Esophagus (tissue), 2 donors: ENCODE measurements around the gene TRIM51. TPM values are rescaled to one million over a fixed set of nuclear protein-coding genes. Genes with fewer than 3 reads are reported as not detected.
"Not testable (repeated sequence)": the region's sequence is repeated elsewhere in the genome, so short reads cannot be mapped to it uniquely, and the experiment has no call there.

Source experiments
- H3K27ac ChIP-seq, 2 donors: one replicate each; pipeline ENCODE4 v1.5.1; 2013; ENCODE audit warnings: low read depth in 2 of 2, mild to moderate bottlenecking in 2 of 2, inconsistent platforms in 1 of 2, low read length in 1 of 2, moderate library complexity in 1 of 2
- H3K27me3 ChIP-seq, 2 donors: one replicate each; pipeline ENCODE4 v1.6.1; 2013; ENCODE audit warnings: low read length in 2 of 2, control low read depth in 1 of 2, mild to moderate bottlenecking in 1 of 2; ENCODE audit not compliant: insufficient read depth in 2 of 2, control insufficient read depth in 1 of 2
- H3K36me3 ChIP-seq, 2 donors: one replicate each; pipeline ENCODE4 v1.6.1; 2013; ENCODE audit warnings: low read length in 1 of 2; ENCODE audit not compliant: control insufficient read depth in 2 of 2, insufficient read depth in 2 of 2
- H3K4me1 ChIP-seq, 2 donors: one replicate each; pipeline ENCODE4 v1.6.1; 2013; ENCODE audit warnings: low read length in 1 of 2; ENCODE audit not compliant: control insufficient read depth in 2 of 2, insufficient read depth in 2 of 2
- H3K4me3 ChIP-seq, 2 donors: one replicate each; pipeline ENCODE4 v1.5.1; 2013; ENCODE audit warnings: low read length in 2 of 2, mild to moderate bottlenecking in 2 of 2, low read depth in 1 of 2, moderate library complexity in 1 of 2
- H3K9me3 ChIP-seq, 2 donors: one replicate each; pipeline ENCODE4 v1.6.1; 2013; ENCODE audit warnings: mild to moderate bottlenecking in 2 of 2, low read depth in 1 of 2, low read length in 1 of 2, moderate library complexity in 1 of 2; ENCODE audit not compliant: control insufficient read depth in 2 of 2, insufficient read depth in 1 of 2
- WGBS, 2 donors: extraction: QIAGEN DNeasy Blood & Tissue Kit; methylation state at CpG; one replicate each; pipeline ENCODE4 v1.1.7; 2013; 5-methylcytosine and 5-hydroxymethylcytosine counted together
- polyA plus RNA-seq, 2 donors: library from polyadenylated mRNA; stranded (reverse); fragments of 200-250 nt; gene quantifications; one replicate each; pipeline ENCODE4 v1.2.3, GENCODE V29; 2013
- donor health status: healthy with polysubstance abuse.
- donor health status: Bipolar disorder and iron deficiency.

The TRIM51 gene
- polyA plus RNA-seq, result not detected

GRCh38 chr11:55882997-55883396, at the start of gene TRIM51:
TRIM51 (plus strand) TSS chr11:55883297; CDS start chr11:55885429, 2,132 bp downstream.
- H3K27ac ChIP-seq, H3K4me1 ChIP-seq, H3K27me3 ChIP-seq, H3K9me3 ChIP-seq, H3K36me3 ChIP-seq, H3K4me3 ChIP-seq: not testable (repeated sequence)
- 63 to 67% methylated on average over 1 of the region's 1 CpG for WGBS, 2 donors

GRCh38 chr11:55838452-55838851, 44.6 kb upstream of the TRIM51 start, which contains the start of gene OR5D16:
OR5D16 (plus strand) TSS chr11:55838752; CDS start chr11:55838752, 0 bp downstream.
- Histone ChIP-seq H3K27me3 (no peaks in the 10 kb centered on the region), H3K27ac (no peak within 1 kb of the TSS), H3K36me3 (no peaks in the 10 kb centered on the region), H3K4me1 (no peaks in the 10 kb centered on the region), H3K9me3 (no peaks in the 10 kb centered on the region), H3K4me3 (no peak within 1 kb of the TSS)
- WGBS, 2 donors, result 24 to 44% methylated on average over 3 of the region's 3 CpGs

GRCh38 chr11:55847453-55847852, 35.6 kb upstream of the TRIM51 start:
- Histone ChIP-seq H3K4me1 (no peaks in the 10 kb centered on the region), H3K9me3 (no peaks in the 10 kb centered on the region), H3K27ac (no peak overlapping the region), H3K4me3 (no peak overlapping the region), H3K36me3 (no peaks in the 10 kb centered on the region), H3K27me3 (no peaks in the 10 kb centered on the region)
- 34 to 38% methylated on average over 2 of the region's 2 CpGs for WGBS, 2 donors

- Histone ChIP-seq H3K36me3 (no peaks in the 10 kb centered on the region), H3K27me3 (no peaks in the 10 kb centered on the region), H3K4me3 (no peak overlapping the region), H3K4me1 (no peaks in the 10 kb centered on the region), H3K9me3 (no peaks in the 10 kb centered on the region), H3K27ac (no peak overlapping the region)
These were observed 34.1 kb upstream of the TRIM51 start for GRCh38 chr11:55849037-55849436.

GRCh38 chr11:55852141-55852540, 31.0 kb upstream of the TRIM51 start:
- H3K27ac ChIP-seq, result no peak overlapping the region
- H3K27me3 ChIP-seq, result no peaks in the 10 kb centered on the region
- H3K9me3 ChIP-seq, result no peaks in the 10 kb centered on the region
- H3K36me3 ChIP-seq, result no peaks in the 10 kb centered on the region
- 80 to 87% methylated on average over 1 of the region's 1 CpG for WGBS, 2 donors
- no peak overlapping the region for H3K4me3 ChIP-seq
- H3K4me1 ChIP-seq, result no peaks in the 10 kb centered on the region

- WGBS, 2 donors, result 17 to 19% methylated on average over 1 of the region's 1 CpG
- Histone ChIP-seq H3K36me3 (no peaks in the 10 kb centered on the region), H3K27me3 (no peaks in the 10 kb centered on the region), H3K4me3 (no peak overlapping the region), H3K4me1 (no peaks in the 10 kb centered on the region), H3K9me3 (no peaks in the 10 kb centered on the region), H3K27ac (no peak overlapping the region)
These were observed 28.4 kb upstream of the TRIM51 start for GRCh38 chr11:55854704-55855103.

GRCh38 chr11:55867354-55867753, 15.7 kb upstream of the TRIM51 start:
- H3K4me3 ChIP-seq, H3K27ac ChIP-seq, H3K36me3 ChIP-seq, H3K4me1 ChIP-seq, H3K9me3 ChIP-seq, H3K27me3 ChIP-seq: not testable (repeated sequence)
- 76 to 87% methylated on average over 4 of the region's 4 CpGs for WGBS, 2 donors

GRCh38 chr11:55872731-55873130, 10.4 kb upstream of the TRIM51 start:
- peaks cover 11 to 12% of the 10 kb centered on the region in 2 donors for H3K9me3 ChIP-seq
- WGBS, 2 donors, result 25 to 26% methylated on average over 32 to 33 of the region's 33 CpGs
- H3K4me3 ChIP-seq, H3K27me3 ChIP-seq, H3K36me3 ChIP-seq, H3K4me1 ChIP-seq, H3K27ac ChIP-seq: not testable (repeated sequence)

- not testable (repeated sequence) for H3K4me3 ChIP-seq, H3K4me1 ChIP-seq, H3K27me3 ChIP-seq, H3K27ac ChIP-seq, H3K36me3 ChIP-seq
- WGBS, 2 donors, result 26 to 29% methylated on average over 34 of the region's 34 CpGs
- peaks cover 11 to 12% of the 10 kb centered on the region in 2 donors for H3K9me3 ChIP-seq
These were observed 10.0 kb upstream of the TRIM51 start for GRCh38 chr11:55873146-55873545.

GRCh38 chr11:55884995-55885394, 1.9 kb downstream of the TRIM51 start:
- H3K27ac ChIP-seq, H3K4me3 ChIP-seq, H3K36me3 ChIP-seq, H3K9me3 ChIP-seq, H3K4me1 ChIP-seq, H3K27me3 ChIP-seq: not testable (repeated sequence)
- 83 to 86% methylated on average over 4 of the region's 4 CpGs for WGBS, 2 donors
